IMR-90 (cell line): Measurements from ENCODE around the gene CCDC120. TPM values are rescaled to one million over a fixed set of nuclear protein-coding genes. Genes with fewer than 3 reads are reported as not detected.

Experiments used
- ATAC-seq: fragments of 200-7000 bp; cut with Tn5 transposase; 2 replicates; pipeline ENCODE4 v1.9.1; 2020; ENCODE audit warnings: low read depth, mild to moderate bottlenecking, moderate library complexity
- BruUV-seq: library from RNA; stranded (reverse); fragments of 400-500 nt; replicated peaks from 2 replicates; lab custom pipeline; 2021; lab: Mats Ljungman, UMichigan
- CTCF ChIA-PET: fragments of 300-600 bp; formaldehyde crosslinking; extraction: SDS; loops from one replicate; lab custom pipeline; 2021; ENCODE audit warnings: antibody characterized with exemption; lab: Yijun Ruan, JAX
- POLR2A ChIA-PET: fragments of 300-600 bp; sonication (Branson Sonifier 250); formaldehyde crosslinking; loops from one replicate; lab custom pipeline; 2022; ENCODE audit warnings: antibody characterized with exemption; ENCODE audit not compliant: unreplicated experiment; lab: Charles Lee
- DNase-seq: peaks from one replicate; pipeline ENCODE4 v3.0.0; 2013
- H2AFZ ChIP-seq: replicated peaks from 2 replicates; pipeline ENCODE3; 2013; ENCODE audit warnings: low read length, mild to moderate bottlenecking; ENCODE audit not compliant: poor library complexity
- H2AK5ac ChIP-seq: 2 replicates; pipeline ENCODE4 v1.6.1; 2013; ENCODE audit warnings: low read depth, low read length, inconsistent platforms
- H2AK9ac ChIP-seq: replicated peaks from 2 replicates; pipeline ENCODE3; 2013; ENCODE audit warnings: mild to moderate bottlenecking, low read depth, low read length, moderate library complexity; ENCODE audit not compliant: poor library complexity
- H2BK120ac ChIP-seq: 2 replicates; pipeline ENCODE4 v1.6.1; 2013; ENCODE audit warnings: low read depth, low read length, inconsistent platforms
- H2BK15ac ChIP-seq: 3 replicates; pipeline ENCODE4 v1.6.1; 2013; ENCODE audit warnings: low read depth, low read length, inconsistent platforms
- H2BK20ac ChIP-seq: 2 replicates; pipeline ENCODE4 v1.6.1; 2013; ENCODE audit warnings: low read depth, mild to moderate bottlenecking, inconsistent platforms, low read length, moderate library complexity
- H2BK5ac ChIP-seq: 2 replicates; pipeline ENCODE4 v1.6.1; 2013; ENCODE audit warnings: mild to moderate bottlenecking, low read depth, low read length, inconsistent platforms; ENCODE audit not compliant: poor library complexity, severe bottlenecking
- H3K14ac ChIP-seq: replicated peaks from 2 replicates; pipeline ENCODE4 v1.6.1; 2013; ENCODE audit warnings: low read depth, low read length, inconsistent platforms
- H3K18ac ChIP-seq: 2 replicates; pipeline ENCODE4 v1.6.1; 2013; ENCODE audit warnings: low read depth, low read length, control low read depth
- H3K23ac ChIP-seq: 2 replicates; pipeline ENCODE4 v1.6.1; 2013; ENCODE audit warnings: low read depth, low read length, inconsistent platforms
- H3K27ac ChIP-seq: 2 replicates; pipeline ENCODE4 v1.5.1; 2013; ENCODE audit warnings: mild to moderate bottlenecking, control low read depth, low read length; ENCODE audit not compliant: insufficient read depth
- H3K27me3 ChIP-seq: 2 replicates; pipeline ENCODE4 v1.6.1; 2013; ENCODE audit warnings: low read length; ENCODE audit not compliant: control insufficient read depth, insufficient read depth
- H3K36me3 ChIP-seq: 2 replicates; pipeline ENCODE4 v1.6.1; 2013; ENCODE audit warnings: low read length, mixed read lengths; ENCODE audit not compliant: control insufficient read depth, insufficient read depth
- H3K4ac ChIP-seq: 2 replicates; pipeline ENCODE4 v1.6.1; 2013; ENCODE audit warnings: low read depth, low read length, inconsistent platforms
- H3K4me1 ChIP-seq: 2 replicates; pipeline ENCODE4 v1.6.1; 2013; ENCODE audit warnings: low read length, mixed read lengths; ENCODE audit not compliant: control insufficient read depth, insufficient read depth
- H3K4me2 ChIP-seq: 2 replicates; pipeline ENCODE4 v1.6.1; 2013; ENCODE audit warnings: low read depth, mild to moderate bottlenecking, control low read depth, low read length, moderate library complexity
- H3K4me3 ChIP-seq: 2 replicates; pipeline ENCODE4 v1.5.1; 2013; ENCODE audit warnings: low read depth, mild to moderate bottlenecking, control low read depth, low read length, moderate library complexity; ENCODE audit not compliant: insufficient read depth
- H3K56ac ChIP-seq: 2 replicates; pipeline ENCODE4 v1.6.1; 2013; ENCODE audit warnings: low read length, inconsistent platforms; ENCODE audit not compliant: insufficient read depth; ENCODE audit errors: extremely low read depth
- H3K79me1 ChIP-seq, 2 experiments: 2 replicates each; pipeline ENCODE4 v1.6.1; 2013; ENCODE audit warnings: low read length in 2 of 2, inconsistent platforms in 1 of 2, low read depth in 1 of 2
- H3K9ac ChIP-seq: 2 replicates; pipeline ENCODE4 v1.6.1; 2013; ENCODE audit warnings: low read depth, low read length, control low read depth
- H3K9me1 ChIP-seq: 2 replicates; pipeline ENCODE4 v1.6.1; 2013; ENCODE audit warnings: low read length, inconsistent platforms; ENCODE audit not compliant: insufficient read depth
- H3K9me3 ChIP-seq: 2 replicates; pipeline ENCODE4 v1.6.1; 2013; ENCODE audit warnings: low read length; ENCODE audit not compliant: control insufficient read depth, insufficient read depth
- H4K20me1 ChIP-seq: 2 replicates; pipeline ENCODE4 v1.6.1; 2013; ENCODE audit warnings: low read length, inconsistent platforms; ENCODE audit not compliant: insufficient read depth
- H4K5ac ChIP-seq: 2 replicates; pipeline ENCODE4 v1.6.1; 2013; ENCODE audit warnings: mild to moderate bottlenecking, low read depth, low read length, control low read depth
- H4K8ac ChIP-seq, 2 experiments: 2 replicates each; pipeline ENCODE4 v1.6.1; 2013; ENCODE audit warnings: low read depth in 2 of 2, low read length in 2 of 2, control low read depth in 1 of 2, inconsistent platforms in 1 of 2
- H4K91ac ChIP-seq: 2 replicates; pipeline ENCODE4 v1.6.1; 2013; ENCODE audit warnings: low read depth, low read length, inconsistent platforms; ENCODE audit not compliant: insufficient read depth
- BHLHE40 ChIP-seq: fragments of 150-350 bp; IDR thresholded peaks from 2 replicates; pipeline ENCODE4 v1.6.1; 2016; ENCODE audit warnings: mild to moderate bottlenecking, low read depth, low read length
- CEBPB ChIP-seq: IDR thresholded peaks from 2 replicates; pipeline ENCODE4 v1.6.1; 2012; ENCODE audit warnings: low read depth, low read length, improper control_type of control experiment
- CHD1 ChIP-seq: IDR thresholded peaks from 2 replicates; pipeline ENCODE4 v1.6.1; 2012; ENCODE audit warnings: low read depth, low read length, improper control_type of control experiment
- FOS ChIP-seq: fragments of 150-350 bp; IDR thresholded peaks from 2 replicates; pipeline ENCODE4 v1.6.1; 2016; ENCODE audit warnings: low read depth, low read length
- NFE2L2 ChIP-seq: fragments of 150-350 bp; IDR thresholded peaks from 2 replicates; pipeline ENCODE4 v1.6.1; 2016; ENCODE audit warnings: low read depth, mild to moderate bottlenecking, low read length
- POLR2A ChIP-seq: IDR thresholded peaks from 2 replicates; pipeline ENCODE4 v1.6.1; 2012; ENCODE audit warnings: mild to moderate bottlenecking, low read depth, low read length
- RAD21 ChIP-seq: IDR thresholded peaks from 2 replicates; pipeline ENCODE4 v1.6.1; 2012; ENCODE audit warnings: low read length, improper control_type of control experiment
- RCOR1 ChIP-seq: IDR thresholded peaks from 2 replicates; pipeline ENCODE4 v1.6.1; 2012; ENCODE audit warnings: mild to moderate bottlenecking, low read length, improper control_type of control experiment; ENCODE audit not compliant: insufficient replicate concordance
- RFX5 ChIP-seq: IDR thresholded peaks from 2 replicates; pipeline ENCODE4 v1.8.0; 2012; ENCODE audit warnings: low read depth, mild to moderate bottlenecking, low read length, moderate library complexity
- whole genome bisulfite sequencing, 2 experiments: methylation state at CpG; one replicate each; pipeline versions ENCODE4 v1.1.5 to v1.1.7; 2013; ENCODE audit warnings: missing lambda C conversion rate in 2 of 2; ENCODE audit not compliant: insufficient read length in 1 of 2; ENCODE audit errors: extremely low coverage in 2 of 2; 5-methylcytosine and 5-hydroxymethylcytosine counted together
- dilution Hi-C: fragments of 300-500 bp; cut with HindIII; formaldehyde crosslinking; loops from one replicate; pipeline ENCODE4 v1.14.3; 2018; ENCODE audit warnings: low sequenced_read_pairs; ENCODE audit not compliant: unreplicated experiment
- in situ Hi-C: fragments of 300-500 bp; cut with MboI; formaldehyde crosslinking; loops from 3 replicates; pipeline ENCODE4 v1.14.3; 2019; ENCODE audit warnings: low sequenced_read_pairs, inconsistent platforms, mixed read lengths
- intact Hi-C: fragments of 100-400 bp; cut with micrococcal nuclease; formaldehyde crosslinking; loops from 2 replicates; pipeline ENCODE4 v1.10.0; 2022
- polyA plus RNA-seq, 3 experiments: library from polyadenylated mRNA; depleted of rRNA; stranded (reverse); fragments of >200 nt; gene quantifications; 2 replicates each; pipeline ENCODE4 v1.2.3, GENCODE V29; 2012; ENCODE audit warnings: low replicate concordance in 1 of 3
- total RNA-seq: library from RNA; depleted of rRNA; stranded (reverse); fragments of >200 nt; gene quantifications from 2 replicates; pipeline ENCODE4 v1.2.3, GENCODE V29; 2012
- TF ChIP-seq, protein P1 (sequence below): conservative IDR thresholded peaks from 2 replicates; pipeline ENCODE4 v1.5.1; 2012; ENCODE audit warnings: mild to moderate bottlenecking, low read depth, low read length, improper control_type of control experiment
- TF ChIP-seq, protein P2 (sequence below): fragments of 150-350 bp; IDR thresholded peaks from 2 replicates; pipeline ENCODE4 v1.6.1; 2016; ENCODE audit warnings: low read depth, mild to moderate bottlenecking, low read length, moderate library complexity, borderline replicate concordance
- TF ChIP-seq, protein P3 (sequence below): fragments of 150-350 bp; IDR thresholded peaks from 2 replicates; pipeline ENCODE4 v1.6.1; 2017; ENCODE audit warnings: mild to moderate bottlenecking, antibody characterized with exemption, low read length, low read depth

The CCDC120 gene
- total and polyA plus RNA-seq, 2 of the 4 experiments (the other 2 are of a cell fraction), result 0.18 to 2.0 TPM

DNA sequence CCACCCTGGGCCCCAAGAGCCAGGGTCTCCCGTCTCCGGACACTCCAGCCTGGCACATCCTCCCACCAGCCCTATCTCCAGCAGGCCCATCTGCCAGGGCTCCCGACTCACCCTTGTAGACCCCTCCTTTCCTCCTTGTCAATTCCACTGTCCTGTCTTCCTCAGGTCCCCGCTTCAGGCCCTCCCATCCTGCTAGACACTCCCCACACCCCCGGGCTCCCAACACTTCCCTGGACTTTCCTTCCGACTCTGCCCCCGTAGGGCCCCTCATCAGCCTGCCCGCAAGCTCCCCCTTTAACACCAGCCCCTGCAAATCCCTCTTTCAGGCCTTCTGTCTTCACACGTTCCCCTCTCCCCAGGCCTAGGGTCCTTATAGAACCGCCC, 13.9 kb downstream of the CCDC120 start:
- Histone ChIP-seq H3K23ac (peak overlapping the region; percentile 31), H3K27ac (peak overlapping the region; percentile 21), H3K9me1 (0 out of 2 replicates have a peak, but pooled peaks cover 5% of the 10 kb centered on the region), H3K4me3 (peak overlapping the region; percentile 85), H3K79me1 (peaks cover 0 to 27% of the 10 kb centered on the region in 2 experiments; a peak in 2 of 4 replicates), H3K9ac (peak overlapping the region; percentile 73), H3K27me3 (no peaks in the 10 kb centered on the region), H2BK120ac (no peak overlapping the region), H2AK5ac (no peak overlapping the region), H4K20me1 (no peaks in the 10 kb centered on the region), H4K5ac (no peak overlapping the region), H3K18ac (no peak overlapping the region), H3K36me3 (peaks cover 16% of the 10 kb centered on the region), H3K4me1 (no peaks in the 10 kb centered on the region), H2AK9ac (peak overlapping the region; percentile 98), H3K56ac (no peak overlapping the region), H2BK20ac (no peak overlapping the region), H4K8ac (peak overlapping the region in 1 of 2 experiments; percentile 74; a peak in 1 of 4 replicates), H2BK5ac (no peak overlapping the region), H3K9me3 (no peaks in the 10 kb centered on the region), H2BK15ac (no peak overlapping the region), H3K4ac (0 out of 2 replicates have a peak overlapping the region, but pooled peaks have one; percentile 35), H3K4me2 (peak overlapping the region; percentile 92), H4K91ac (no peak overlapping the region; the same call in 1 of the 2 replicates), H2AFZ (peak overlapping the region; percentile 79), H3K14ac (peak overlapping the region; percentile 82; the same call in 1 of the 2 replicates)
- DNase-seq (no peak), ATAC-seq (peak; percentile 11)
- POLR2A ChIA-PET, result no interaction called here
- WGBS, 2 experiments, result 26% methylated on average over 6 of the region's 10 CpGs; no CpG with 5 or more reads in 1 of the 2 experiments
- CTCF ChIA-PET, result interaction anchor here (0.5 kb wide), 1 partner anchor 70 kb away, joined by 3 read pairs; no protein-coding TSS in a partner anchor
- dilution Hi-C loops (no loop called here), intact Hi-C loops (loop anchor here (10.0 kb wide), 1 partner anchor 92 kb away; the partner anchor contains the start of gene MAGIX), in situ Hi-C loops (loop anchor here (25.0 kb wide), 1 partner anchor 110 kb away; the partner anchor contains the start of genes KCND1 and OTUD5)
- TF ChIP-seq NFE2L2 (no peak), RAD21 (no peak), FOS (no peak), RCOR1 (no peak), CHD1 (no peak), BHLHE40 (no peak), RFX5 (no peak), POLR2A (no peak), CEBPB (no peak)
- TF ChIP-seq, protein P1, sequence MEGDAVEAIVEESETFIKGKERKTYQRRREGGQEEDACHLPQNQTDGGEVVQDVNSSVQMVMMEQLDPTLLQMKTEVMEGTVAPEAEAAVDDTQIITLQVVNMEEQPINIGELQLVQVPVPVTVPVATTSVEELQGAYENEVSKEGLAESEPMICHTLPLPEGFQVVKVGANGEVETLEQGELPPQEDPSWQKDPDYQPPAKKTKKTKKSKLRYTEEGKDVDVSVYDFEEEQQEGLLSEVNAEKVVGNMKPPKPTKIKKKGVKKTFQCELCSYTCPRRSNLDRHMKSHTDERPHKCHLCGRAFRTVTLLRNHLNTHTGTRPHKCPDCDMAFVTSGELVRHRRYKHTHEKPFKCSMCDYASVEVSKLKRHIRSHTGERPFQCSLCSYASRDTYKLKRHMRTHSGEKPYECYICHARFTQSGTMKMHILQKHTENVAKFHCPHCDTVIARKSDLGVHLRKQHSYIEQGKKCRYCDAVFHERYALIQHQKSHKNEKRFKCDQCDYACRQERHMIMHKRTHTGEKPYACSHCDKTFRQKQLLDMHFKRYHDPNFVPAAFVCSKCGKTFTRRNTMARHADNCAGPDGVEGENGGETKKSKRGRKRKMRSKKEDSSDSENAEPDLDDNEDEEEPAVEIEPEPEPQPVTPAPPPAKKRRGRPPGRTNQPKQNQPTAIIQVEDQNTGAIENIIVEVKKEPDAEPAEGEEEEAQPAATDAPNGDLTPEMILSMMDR, result no peak
- TF ChIP-seq, protein P2, sequence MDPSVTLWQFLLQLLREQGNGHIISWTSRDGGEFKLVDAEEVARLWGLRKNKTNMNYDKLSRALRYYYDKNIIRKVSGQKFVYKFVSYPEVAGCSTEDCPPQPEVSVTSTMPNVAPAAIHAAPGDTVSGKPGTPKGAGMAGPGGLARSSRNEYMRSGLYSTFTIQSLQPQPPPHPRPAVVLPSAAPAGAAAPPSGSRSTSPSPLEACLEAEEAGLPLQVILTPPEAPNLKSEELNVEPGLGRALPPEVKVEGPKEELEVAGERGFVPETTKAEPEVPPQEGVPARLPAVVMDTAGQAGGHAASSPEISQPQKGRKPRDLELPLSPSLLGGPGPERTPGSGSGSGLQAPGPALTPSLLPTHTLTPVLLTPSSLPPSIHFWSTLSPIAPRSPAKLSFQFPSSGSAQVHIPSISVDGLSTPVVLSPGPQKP, result no peak
- TF ChIP-seq, protein P3, sequence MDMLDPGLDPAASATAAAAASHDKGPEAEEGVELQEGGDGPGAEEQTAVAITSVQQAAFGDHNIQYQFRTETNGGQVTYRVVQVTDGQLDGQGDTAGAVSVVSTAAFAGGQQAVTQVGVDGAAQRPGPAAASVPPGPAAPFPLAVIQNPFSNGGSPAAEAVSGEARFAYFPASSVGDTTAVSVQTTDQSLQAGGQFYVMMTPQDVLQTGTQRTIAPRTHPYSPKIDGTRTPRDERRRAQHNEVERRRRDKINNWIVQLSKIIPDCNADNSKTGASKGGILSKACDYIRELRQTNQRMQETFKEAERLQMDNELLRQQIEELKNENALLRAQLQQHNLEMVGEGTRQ, result no peak
- BruUV-seq, result no TSS peak
